ENCODE measurements around the gene FAM72B. TPM values are rescaled to one million over a fixed set of nuclear protein-coding genes. Genes with fewer than 3 reads are reported as not detected.
"Not testable (repeated sequence)": the region's sequence is repeated elsewhere in the genome, so short reads cannot be mapped to it uniquely, and the experiment has no call there.

Gene FAM72B
- total RNA-seq, 4 donors from 2014 or later, result 1.1 TPM; not detected in 3

DNA sequence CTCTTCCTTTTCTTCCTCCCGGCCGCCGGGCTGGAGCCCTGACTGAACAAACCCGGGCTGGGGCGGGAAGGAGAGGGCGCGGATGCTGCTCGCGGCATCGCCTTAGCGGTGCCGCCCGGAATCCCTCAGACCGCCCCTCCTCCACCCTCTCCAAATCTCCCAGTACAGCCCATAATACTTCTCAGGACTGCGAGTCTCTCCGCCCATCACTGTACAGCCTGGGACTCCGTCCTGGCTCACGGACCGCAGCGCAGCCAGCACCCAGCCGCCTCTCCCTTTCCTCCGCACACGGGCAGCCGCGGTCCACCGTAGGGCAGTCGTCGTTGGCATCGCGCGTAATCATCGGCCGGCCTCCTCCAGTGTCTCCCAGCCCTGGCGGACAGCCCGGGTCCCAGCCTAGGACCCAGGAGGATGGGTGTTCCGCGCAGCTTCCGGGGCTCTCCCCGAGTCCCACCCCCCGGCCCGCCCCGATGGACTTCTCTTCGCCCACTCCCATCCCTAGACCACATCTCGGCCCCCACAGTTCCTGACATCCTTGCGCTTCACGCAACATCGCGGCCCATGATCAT lies 1.1 kb upstream of the FAM72B start:
- H3K27me3 ChIP-seq, H3K9me3 ChIP-seq, H3K4me1 ChIP-seq, H3K36me3 ChIP-seq: not testable (repeated sequence)
- WGBS, 2 donors (ENCODE audit: low coverage in 1 of 2), result no CpG with 5 or more reads among the region's 48 CpGs
- H3K4me3 ChIP-seq, result peak overlapping the region; percentile 31 to 53
- H3K27ac ChIP-seq, result peak overlapping the region; percentile 19 to 90 (median 84)
- ATAC-seq, result peak; percentile 46

DNA sequence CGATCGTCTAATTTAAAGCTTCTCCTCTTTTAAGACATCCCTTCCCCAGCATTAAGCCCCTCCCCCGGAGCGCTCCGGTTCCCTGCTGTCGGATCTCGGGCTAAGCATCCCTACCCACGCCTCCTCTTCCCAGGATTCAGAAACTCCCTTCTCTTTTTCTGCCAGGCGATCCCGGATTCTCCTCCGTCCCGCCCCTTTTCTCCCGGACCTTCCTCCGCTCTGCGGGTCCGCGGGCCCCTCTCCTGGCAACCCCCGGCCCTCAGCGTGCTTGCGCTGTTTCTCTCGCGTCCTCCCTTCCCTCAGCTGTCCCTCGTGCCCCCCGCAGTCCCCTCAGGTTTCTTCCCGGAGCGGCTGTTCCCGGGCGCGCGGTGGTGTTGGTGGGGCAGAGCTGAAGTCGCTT lies 273 bp downstream of the FAM72B start:
- WGBS, 2 donors (ENCODE audit: low coverage in 1 of 2), result 0% methylated on average over 8 of the region's 31 CpGs; no CpG with 5 or more reads in 1 of the 2 donors
- ATAC-seq, result not testable (repeated sequence)

GRCh38 chr1:121178197-121178596 lies 5.9 kb downstream of the FAM72B start:
- not testable (repeated sequence) for ATAC-seq, H3K4me3 ChIP-seq, H3K9me3 ChIP-seq, H3K27ac ChIP-seq, H3K36me3 ChIP-seq, H3K27me3 ChIP-seq, H3K4me1 ChIP-seq

More for the DNA sequence above, 273 bp downstream of the FAM72B start:
- peak overlapping the region; percentile 33 to 43 for H3K4me3 ChIP-seq
- H3K27me3 ChIP-seq, H3K27ac ChIP-seq, H3K4me1 ChIP-seq, H3K9me3 ChIP-seq, H3K36me3 ChIP-seq: not testable (repeated sequence)

- ATAC-seq, H3K27ac ChIP-seq, H3K36me3 ChIP-seq, H3K9me3 ChIP-seq, H3K4me1 ChIP-seq, H3K27me3 ChIP-seq, H3K4me3 ChIP-seq: not testable (repeated sequence)
- WGBS, 2 donors (ENCODE audit: low coverage in 1 of 2), result 100% methylated on average over 1 to 2 of the region's 2 CpGs
Observed at GRCh38 chr1:121176649-121177048, 7.5 kb downstream of the FAM72B start.

DNA sequence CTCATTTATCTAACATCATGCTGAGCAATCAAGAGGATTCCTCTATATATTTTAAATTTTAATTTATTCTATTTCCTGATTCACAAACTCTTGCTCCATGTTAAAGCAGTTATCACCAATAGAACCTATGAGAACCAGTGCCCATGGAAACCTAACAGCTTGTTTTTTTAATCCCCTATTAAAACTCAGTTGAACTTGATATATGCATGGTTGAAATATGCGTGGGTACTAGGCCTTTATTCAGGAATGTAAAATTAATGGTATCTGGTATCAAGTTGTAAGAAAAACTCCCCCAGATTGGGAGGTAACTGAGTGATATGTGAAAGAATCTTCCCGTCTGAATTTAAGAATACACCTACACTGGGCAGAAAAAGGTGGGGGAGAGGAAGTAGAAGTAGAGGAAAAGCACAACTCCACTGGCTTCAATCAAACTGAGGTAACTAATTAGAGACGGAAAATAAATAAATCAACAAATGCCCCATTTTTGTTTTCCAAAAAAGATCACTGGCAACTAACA lies 15.9 kb downstream of the FAM72B start:
- H3K27ac ChIP-seq, H3K36me3 ChIP-seq, H3K27me3 ChIP-seq, H3K4me1 ChIP-seq, ATAC-seq, H3K9me3 ChIP-seq, H3K4me3 ChIP-seq: not testable (repeated sequence)
- WGBS, 2 donors (ENCODE audit: low coverage in 1 of 2), result no CpG with 5 or more reads among the region's 3 CpGs

DNA sequence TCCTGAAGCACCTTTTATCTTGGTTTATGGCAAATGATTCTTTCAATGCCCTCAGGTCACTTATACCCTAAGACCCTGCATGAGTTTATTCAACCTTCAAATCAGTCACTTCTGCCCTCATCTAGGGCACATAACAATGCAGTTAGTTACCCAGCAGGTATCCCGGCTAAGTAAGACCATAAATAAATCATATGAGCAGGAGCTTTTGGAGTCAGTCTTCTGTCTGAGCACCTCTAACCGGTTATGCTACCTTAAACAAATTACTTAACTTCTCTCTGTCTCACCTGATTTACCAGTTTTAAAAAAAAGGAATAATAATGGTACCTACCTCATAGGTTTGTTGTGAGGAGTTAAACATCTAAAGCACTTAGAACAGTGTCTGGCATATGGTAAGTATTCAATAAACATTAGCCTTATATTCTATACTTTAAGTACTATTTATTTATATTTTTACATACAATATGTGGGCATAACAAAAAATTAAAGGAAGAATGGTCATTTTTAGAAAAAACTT lies 16.9 kb downstream of the FAM72B start:
- not testable (repeated sequence) for H3K27me3 ChIP-seq, ATAC-seq, H3K4me1 ChIP-seq, H3K9me3 ChIP-seq, H3K4me3 ChIP-seq, H3K36me3 ChIP-seq, H3K27ac ChIP-seq
- WGBS, 2 donors (ENCODE audit: low coverage in 1 of 2), result 71 to 75% methylated on average over 2 of the region's 2 CpGs

DNA sequence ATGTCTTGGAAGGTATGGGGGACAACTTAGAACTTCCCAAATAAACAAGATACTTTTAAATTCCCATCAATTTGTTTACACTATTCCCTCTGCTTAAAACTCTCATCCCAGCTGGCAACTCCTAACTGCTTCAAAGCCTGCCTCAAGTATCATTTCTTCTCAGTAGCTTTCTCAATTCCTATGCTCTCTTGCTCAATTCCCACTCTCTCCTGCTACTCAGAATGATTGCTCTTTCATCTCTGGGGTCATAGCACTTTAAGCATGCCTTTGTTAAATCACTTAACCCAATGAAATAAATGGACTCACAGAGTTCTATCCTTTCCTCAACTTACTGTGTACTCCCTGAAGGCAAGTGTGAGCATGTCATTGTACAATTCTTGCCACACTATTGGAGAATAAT lies 18.8 kb downstream of the FAM72B start:
- H3K9me3 ChIP-seq, H3K36me3 ChIP-seq, H3K27ac ChIP-seq, H3K4me3 ChIP-seq, ATAC-seq, H3K4me1 ChIP-seq, H3K27me3 ChIP-seq: not testable (repeated sequence)

DNA sequence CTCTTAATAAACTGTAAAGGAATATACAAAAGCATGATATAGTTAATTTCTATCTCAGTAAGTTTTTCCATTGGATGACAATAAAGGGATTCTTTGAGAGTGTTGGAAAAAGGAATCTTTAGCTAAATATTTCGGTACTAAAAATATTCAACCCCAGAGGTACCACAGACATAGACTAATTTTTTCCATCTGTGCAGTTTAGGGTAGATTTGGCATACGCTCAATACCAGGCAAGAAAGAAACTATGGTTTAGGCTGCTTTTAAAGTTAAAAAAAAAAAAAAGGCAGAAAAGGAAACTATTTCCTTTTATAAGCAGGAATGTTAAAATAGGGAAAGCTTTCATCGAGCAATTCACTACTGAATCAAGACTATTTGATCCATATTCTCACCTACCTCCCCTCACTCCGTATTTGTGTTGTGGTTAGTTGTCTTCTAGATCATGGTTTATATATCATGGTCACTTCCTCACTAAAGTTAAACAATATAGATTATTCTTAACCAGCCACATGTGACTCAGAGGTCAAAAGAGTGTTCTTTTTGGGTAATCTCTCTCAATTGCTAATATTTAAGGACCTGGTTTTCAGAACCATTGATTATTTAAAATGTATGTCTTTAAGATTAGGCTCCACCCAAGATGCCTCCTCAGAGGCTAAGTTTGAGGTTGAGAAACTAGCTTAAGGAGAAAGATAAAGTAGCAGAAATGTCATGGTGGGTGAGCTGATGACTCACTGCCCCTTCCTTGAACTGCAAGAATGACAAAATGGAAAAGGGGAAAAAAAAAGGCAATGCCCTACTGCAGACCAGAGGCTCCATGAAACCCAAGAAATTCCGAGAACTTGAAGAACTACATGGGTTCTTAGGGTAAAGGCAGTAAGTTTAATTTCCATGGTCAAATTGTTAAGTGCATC lies 20.0 kb downstream of the FAM72B start:
- not testable (repeated sequence) for H3K27me3 ChIP-seq, H3K36me3 ChIP-seq, H3K9me3 ChIP-seq, H3K4me3 ChIP-seq, H3K27ac ChIP-seq, ATAC-seq, H3K4me1 ChIP-seq
- 29% methylated on average over 3 of the region's 5 CpGs; no CpG with 5 or more reads in 1 of the 2 donors for whole genome bisulfite sequencing, 2 donors (ENCODE audit: low coverage in 1 of 2)

DNA sequence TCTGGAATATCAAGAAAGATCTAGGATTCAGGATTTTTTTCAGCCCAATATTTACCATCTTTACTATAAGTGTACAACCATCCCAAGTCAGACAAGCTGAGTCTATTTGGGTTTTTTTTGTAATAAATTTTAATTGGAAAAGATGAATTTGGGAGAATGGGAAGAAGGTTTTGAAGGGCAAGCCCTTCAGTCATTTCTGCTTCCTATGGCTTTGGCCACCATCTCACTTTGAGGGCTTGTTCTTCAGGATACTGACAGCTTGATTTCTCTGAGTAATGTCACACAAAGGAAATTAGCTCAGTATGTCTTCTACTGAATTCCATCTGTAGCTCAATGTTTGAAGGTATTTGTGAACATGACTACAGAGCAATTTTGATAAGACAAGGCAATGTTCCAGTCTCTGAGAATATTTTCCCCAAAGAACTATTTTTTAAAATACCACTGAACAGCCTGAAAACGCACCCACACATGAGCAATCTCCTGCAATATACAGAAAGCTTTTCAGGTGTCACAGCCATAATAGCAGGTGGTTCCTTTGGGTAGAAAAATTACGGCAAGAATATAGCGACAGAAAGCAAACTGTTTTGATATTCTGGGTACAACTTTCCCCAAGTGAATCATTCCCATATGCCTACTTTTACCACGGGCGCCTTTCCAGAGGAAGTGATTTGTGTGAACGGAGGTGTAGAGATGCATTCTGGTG lies 22.8 kb downstream of the FAM72B start:
- H3K4me1 ChIP-seq, H3K27ac ChIP-seq, H3K36me3 ChIP-seq, ATAC-seq, H3K9me3 ChIP-seq, H3K4me3 ChIP-seq, H3K27me3 ChIP-seq: not testable (repeated sequence)
- WGBS, 2 donors (ENCODE audit: low coverage in 1 of 2), result no CpG with 5 or more reads among the region's 6 CpGs

GRCh38 chr1:121160118-121160517 lies 24.0 kb downstream of the FAM72B start:
- H3K36me3 ChIP-seq, H3K4me1 ChIP-seq, H3K4me3 ChIP-seq, ATAC-seq, H3K27me3 ChIP-seq, H3K9me3 ChIP-seq, H3K27ac ChIP-seq: not testable (repeated sequence)
- no CpG with 5 or more reads among the region's 2 CpGs for WGBS, 2 donors (ENCODE audit: low coverage in 1 of 2)

GRCh38 chr1:121157609-121158008 lies 26.5 kb downstream of the FAM72B start:
- not testable (repeated sequence) for H3K27me3 ChIP-seq, H3K4me1 ChIP-seq, H3K4me3 ChIP-seq, ATAC-seq, H3K9me3 ChIP-seq, H3K27ac ChIP-seq, H3K36me3 ChIP-seq
- no CpG with 5 or more reads among the region's 2 CpGs for WGBS, 2 donors (ENCODE audit: low coverage in 1 of 2)

- not testable (repeated sequence) for H3K27ac ChIP-seq, H3K9me3 ChIP-seq, H3K27me3 ChIP-seq, H3K4me1 ChIP-seq, H3K4me3 ChIP-seq, H3K36me3 ChIP-seq
- ATAC-seq, result peak; percentile 73
- no CpG with 5 or more reads among the region's 4 CpGs for WGBS, 2 donors (ENCODE audit: low coverage in 1 of 2)
Observed at GRCh38 chr1:121156958-121157603, 27.1 kb downstream of the FAM72B start.
